DMS153 treated with DMSO at 0.1 percent for 48 hours (cell line): ENCODE results near the gene KDM5C.

ENCODE experiments used
- DNase-seq: peaks from one replicate; lab custom pipeline; 2025; ENCODE audit not compliant: unreplicated experiment; lab: John Stamatoyannopoulos, UW

The KDM5C gene

DNA sequence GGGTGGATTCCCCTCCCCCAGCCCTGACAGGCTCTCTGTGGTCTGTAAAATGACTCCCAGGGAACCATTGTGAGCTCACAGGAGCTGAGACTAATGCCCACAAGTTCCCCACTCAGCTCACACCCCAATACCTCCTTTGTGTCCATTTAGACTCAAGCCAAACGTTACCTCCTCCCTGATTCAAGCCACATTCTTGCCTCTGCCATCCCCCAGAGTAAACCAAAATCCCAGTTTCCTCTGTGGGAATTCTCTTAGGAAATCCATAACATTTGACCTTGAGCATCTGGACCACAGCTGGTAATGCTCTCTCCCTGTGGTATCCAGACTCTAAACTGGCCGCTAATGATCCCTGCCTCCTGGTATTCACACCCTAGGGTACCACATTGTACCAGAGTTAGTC, 26.3 kb upstream of the KDM5C start:
- DNase-seq = no peak

DNA sequence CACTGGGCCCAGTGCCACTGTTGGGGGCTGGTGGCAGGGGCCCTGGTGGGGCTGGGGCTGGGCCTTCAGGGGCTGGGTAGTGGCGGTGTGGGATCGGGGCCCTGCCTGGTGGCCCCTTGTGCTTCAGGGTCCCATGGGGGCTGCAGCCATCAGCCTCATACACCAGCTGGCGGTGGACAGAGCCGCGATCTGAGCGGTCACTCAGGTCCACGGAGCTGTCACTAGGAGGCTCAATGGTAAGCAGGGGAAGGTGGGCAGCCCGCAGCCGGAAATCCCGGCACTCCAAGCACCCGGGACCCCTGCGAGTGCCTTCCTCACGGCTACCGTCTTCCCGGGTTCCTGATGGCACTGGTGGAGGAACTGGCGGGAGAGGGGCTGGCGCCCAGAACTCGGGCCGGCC, 25.5 kb upstream of the KDM5C start:
- DNase-seq = no peak

DNA sequence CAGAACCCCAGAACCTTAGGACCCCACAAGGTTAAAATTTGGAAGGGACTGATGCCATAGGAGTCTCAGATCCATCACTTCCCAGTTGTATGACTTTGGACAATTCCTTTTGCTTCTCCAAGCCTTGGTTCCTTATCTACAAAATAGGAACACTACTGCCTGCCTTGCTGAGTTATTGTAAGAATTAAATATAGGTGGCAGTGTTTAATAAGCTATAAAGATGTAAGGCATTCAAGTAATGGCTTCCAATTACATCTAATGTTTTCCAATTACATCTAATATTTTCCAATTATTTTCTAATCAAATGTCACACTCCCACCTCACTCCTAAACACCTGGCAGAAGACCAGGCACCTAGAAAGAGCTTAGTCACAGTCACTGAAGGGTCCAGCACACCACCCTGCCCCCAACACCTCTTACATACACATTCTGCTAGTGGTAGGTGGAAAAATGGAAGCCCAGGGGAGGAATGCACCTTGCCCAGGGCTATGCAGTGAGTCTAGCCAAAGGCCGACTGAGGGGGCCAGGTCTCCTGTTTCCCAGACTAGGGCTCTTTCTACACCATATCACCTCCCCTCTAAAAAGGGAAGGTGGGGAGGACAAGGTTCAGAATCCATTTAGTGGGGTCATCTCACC, 24.5 kb upstream of the KDM5C start:
- no peak for DNase-seq

DNA sequence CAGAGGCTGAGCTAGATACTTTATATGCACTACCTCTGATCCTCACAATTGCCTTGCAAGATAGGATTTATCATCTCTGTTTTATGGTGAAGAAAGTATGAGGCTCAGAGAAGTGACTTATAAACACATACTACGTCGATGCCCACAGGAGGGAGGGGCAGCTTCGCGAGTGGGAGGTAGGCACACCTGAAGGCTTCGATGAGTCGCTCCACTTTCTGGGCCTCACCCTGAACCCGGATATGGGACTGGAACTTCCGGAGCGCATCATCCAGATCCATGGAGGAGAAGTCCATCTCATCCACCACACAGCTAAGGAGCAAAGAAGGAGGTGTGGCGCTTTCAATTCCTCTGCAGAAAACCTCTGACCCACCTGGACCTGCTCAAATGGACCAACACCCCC, 22.9 kb upstream of the KDM5C start:
- DNase-seq = no peak

DNA sequence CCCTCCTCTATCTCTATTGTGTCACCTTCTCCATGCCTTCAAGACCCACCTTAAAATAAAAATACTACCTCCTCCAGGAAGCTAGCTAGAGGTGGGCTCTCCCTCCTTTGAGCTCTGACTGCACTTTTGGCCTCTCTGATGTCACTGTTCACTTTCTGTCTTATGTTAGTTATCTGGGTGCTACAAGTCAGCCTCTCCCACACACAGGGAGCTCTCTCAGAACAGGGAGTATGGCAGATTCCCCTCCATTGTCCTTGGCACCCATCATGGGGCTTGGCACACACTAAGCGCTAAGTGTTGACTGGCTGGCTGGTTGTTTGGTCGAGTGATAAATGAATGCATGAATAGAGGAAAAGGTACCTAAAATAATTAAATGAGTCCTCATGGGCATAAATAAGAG, 21.2 kb upstream of the KDM5C start:
- no peak for DNase-seq

DNA sequence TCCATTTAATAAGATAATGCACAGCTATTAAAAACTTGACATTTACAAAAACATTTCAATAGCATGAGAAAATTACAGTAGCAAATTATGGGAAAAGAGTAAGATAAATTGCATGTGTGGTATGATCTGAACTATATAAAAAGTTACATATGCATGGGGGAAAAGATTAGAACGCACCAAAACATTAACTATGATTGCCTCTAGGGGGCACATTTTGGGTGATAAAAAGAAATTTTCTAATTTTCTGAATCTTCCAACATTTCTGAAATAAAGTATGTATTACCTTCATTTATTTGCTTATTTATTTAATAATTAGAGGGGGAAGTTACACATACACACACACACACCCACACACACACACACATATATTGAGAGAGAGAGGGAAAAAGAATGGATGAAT, 19.6 kb upstream of the KDM5C start:
- DNase-seq = no peak

DNA sequence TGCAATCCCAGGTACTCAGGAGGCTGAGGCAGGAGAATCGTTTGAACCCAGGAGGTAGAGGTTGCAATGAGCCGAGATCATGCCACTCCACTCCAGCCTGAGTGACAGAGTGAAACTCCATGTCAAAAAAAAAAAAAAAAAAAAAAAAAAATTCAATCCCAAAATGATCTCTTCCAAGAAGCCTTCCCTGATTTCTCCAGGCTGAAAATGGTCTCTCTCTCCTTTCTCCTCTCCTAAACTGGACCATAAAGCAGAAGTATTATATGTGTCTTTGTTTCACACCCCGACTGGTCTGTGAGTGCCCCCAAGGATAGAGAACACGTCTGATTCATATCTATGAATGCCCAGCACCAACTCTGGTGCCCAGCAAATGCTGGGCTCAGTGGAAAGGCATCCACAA, 17.3 kb upstream of the KDM5C start:
- no peak for DNase-seq

DNA sequence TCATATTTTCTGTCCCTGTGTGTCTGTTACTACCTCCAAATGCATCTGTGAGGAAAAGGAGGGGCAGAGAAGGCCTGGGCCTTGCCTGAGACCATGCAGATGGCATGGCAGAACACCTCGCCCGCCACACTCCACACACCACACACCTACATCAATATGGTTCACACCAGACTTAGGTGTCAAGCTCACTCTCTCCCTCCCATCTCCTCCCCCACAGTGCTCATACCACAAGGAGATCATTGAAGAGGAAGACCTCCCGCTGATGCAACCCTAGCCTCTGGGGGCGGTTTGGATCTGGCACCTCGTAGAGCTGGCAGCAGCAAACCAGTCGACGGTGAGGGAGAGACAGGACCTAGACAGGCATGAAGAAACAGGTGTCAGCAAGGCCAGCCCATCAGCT, 16.6 kb upstream of the KDM5C start:
- DNase-seq = no peak

DNA sequence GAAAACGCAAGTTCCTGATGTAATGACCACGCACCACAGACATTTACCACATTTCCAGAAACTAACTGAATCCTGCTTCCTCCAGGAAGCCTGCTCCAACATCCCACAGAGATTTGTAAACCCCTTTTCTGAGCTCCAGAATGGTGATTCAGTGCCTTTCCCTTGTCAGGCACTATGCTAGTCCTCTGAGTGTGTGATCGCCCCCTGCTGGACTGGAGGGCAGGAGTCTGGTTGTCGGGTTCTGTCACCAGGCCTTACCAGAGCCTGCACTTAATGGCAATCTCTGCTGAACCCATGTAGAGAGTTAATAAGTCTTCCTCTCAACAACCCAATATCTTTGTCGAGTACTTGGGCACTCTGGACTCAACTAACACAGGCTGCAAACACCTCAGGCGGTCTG, 14.5 kb upstream of the KDM5C start:
- DNase-seq = no peak

DNA sequence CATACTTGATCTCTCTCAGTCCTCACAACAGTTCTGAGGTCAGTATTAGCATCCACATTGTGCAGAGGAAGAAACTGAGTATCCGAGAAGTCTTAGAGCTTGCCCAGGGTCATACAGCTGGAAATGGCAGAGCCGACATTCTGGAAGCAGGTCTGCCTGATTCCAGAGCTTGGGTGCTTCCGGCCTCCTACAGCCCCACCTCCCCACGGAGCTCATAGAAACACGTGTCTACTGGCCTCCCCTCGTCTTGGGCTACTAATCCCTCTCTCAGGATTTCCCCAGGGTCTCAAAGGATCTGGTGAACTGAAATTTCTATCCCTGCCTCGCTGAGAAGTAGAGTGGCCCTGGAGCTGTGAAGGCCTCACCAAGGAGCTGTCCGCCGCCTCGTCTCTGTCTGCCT, 12.0 kb upstream of the KDM5C start:
- DNase-seq = no peak

DNA sequence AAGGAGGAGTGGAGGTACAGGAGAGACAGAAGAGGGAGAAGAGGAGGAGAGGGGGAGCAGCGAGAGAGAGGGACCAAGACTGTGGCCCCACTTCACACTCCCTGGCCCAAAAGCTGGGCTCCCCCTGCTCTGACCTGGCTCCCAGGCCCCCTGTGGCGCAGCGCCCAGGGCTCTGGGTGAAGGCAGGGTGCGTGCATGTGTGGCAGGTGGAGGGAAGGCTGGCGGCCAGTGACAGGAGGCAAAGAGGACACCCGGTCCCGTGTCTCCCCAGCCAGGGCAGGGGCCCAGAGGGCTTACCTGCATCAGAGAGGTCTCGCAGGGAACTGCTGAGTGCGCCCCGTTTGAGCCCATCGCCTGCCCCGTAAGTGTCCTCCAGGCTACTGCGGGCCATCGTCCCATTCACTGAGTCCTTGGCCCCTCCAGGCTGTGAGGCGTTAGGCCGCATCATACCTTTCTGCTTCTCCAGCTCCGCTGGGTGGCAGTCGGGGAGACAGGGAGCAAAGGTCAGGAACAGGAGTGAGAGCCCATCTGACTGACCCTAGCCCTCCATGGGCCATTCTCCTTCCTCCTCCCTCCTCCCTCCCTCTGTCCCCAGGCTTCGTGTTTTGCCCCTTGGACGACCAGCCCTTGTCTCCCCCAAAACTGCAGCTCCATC, 11.1 kb upstream of the KDM5C start:
- no peak for DNase-seq

DNA sequence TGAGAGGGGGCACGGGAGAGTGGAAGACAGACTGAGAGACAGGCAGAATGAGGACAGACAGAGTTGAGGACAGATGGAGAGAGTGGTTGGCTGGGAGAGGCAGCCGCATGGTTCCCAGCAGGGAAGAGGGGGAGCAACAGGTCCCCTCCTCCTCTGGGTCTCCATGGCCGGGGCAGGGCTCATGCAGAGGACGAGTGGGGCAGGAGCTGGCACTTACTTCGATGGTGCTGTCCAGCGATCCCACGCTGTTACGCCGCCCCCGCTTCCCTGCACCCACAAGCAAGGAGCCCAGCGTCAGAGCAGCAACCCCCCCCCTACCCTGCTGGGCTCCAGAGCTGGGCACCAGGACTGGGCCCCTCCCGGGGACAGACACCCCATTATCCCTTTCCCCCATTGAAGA, 10.6 kb upstream of the KDM5C start:
- no peak for DNase-seq

DNA sequence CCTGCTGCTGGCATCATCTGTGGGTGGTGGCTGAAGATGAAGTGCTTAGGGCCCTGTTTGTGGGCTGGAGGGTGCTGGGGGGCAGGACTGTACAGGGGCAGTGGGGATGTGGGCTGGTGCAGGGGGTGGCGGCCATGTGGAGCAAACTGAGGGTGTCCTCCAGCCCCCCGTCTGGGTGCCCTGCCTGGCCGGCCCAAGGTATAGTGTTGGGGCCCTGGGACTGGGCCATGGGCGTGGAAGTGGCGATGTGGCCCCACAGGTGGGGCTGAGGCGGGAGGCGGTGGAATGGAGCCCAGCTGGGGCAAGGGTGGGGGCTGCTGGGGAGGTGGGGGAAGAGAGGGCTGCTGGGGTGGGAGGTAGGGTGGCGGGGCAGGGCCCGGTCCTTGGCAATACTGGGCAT, 9.5 kb upstream of the KDM5C start:
- DNase-seq = no peak

DNA sequence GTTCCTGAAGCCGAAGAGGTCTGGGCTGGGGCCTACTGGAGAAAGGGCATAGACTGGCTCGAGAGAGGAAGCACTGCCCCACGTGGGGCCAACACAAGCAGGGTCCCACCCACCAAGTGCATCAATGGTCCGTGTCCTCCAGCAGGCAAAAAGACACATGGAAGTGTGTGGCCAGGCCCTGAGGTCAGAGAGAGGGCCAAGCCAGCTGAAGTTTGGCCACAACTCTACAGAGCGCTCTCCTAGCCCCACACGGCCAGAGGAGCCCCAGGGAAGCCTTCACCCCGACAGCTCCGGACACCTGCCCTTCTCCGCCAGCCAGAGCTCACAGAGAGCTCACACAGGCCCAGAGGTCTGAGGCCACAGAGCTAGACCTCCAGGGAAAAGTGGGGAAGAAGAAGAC, 8.5 kb upstream of the KDM5C start:
- no peak for DNase-seq

DNA sequence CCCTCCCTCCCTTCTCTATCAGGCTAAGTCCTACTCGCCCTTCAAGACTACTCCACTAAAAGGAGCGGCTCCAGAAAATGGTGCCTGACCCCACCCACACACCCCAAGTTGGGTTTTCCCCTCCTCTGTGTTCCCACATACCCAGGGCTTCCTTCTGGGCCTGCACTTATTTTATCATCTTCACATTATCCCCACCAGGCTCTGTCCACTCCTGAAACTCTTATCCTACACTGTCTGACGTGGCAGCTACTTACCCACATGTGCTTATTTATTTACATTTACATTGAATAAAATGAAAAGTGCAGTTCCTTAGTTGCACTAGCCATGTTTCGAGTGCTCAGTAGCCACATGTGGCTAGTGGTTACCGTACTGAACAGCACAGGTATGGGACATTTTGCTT, 5.1 kb upstream of the KDM5C start:
- DNase-seq = no peak

DNA sequence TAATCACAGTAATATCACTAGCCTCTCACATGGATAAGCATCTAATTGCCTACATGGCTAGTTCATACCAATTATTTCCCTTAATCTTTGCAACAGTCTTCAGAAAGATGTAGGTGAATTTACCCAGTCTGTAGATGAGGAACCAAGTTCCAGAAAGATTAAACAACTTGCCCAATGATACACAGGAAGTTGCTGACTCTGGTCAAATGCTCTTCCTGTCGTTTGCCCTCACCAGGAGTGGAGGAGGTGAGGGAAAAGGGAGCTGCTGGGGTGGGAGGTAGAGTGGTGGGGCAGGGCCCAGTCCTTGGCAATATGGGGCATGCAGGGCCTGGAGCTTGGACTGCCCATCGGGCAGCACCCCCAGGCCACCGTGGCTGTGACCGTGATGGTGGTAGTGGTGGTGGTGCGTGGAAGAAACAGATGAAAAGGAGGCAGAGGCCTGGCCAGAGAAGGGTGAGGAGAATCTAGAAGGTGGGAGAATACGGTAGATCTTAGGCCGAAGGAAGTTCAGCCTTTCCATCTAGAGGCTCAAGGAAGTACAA, 2.3 kb upstream of the KDM5C start:
- no peak for DNase-seq

DNA sequence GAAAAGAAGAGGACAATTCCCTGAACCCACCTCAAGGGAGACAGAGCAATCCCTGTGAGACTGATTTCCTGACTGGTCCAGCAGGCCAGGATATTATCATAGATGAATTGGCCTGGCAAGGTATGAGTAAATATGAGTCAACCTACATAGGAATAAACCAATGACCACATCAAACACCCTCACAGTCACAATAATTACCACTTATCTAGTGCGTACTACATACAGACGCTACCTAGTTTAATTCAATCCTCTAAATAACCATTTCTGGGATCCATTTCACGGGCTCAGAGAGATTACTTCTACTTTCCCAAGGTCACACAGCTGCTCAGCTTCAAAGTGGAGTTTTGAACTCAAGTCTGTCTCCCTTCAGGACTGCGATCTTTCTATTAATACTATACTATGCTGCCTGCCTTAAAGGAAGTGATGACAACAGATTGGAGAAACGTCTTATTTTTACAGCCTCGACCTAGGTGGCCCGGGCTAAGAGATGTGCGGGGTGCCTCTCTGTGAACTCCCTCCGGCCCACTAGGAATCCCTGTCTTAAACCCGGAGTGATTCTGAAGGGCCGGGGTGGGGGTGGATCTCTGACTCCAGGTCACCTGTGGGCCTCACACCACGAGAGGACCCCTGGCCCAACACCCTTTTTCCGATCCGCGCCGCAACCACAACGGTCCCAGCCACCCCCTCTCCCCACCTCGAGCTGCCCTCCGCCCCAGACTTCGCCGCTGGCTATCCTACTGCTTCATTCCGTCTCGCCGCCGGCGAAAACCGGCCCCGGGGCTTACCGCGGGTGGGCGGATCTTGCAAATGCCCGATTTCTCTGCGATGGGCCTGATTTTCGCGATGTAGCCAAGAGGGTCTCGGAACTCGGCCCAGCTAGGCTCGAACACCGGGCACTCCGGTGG, 800 bp downstream of the KDM5C start:
- no peak for DNase-seq

DNA sequence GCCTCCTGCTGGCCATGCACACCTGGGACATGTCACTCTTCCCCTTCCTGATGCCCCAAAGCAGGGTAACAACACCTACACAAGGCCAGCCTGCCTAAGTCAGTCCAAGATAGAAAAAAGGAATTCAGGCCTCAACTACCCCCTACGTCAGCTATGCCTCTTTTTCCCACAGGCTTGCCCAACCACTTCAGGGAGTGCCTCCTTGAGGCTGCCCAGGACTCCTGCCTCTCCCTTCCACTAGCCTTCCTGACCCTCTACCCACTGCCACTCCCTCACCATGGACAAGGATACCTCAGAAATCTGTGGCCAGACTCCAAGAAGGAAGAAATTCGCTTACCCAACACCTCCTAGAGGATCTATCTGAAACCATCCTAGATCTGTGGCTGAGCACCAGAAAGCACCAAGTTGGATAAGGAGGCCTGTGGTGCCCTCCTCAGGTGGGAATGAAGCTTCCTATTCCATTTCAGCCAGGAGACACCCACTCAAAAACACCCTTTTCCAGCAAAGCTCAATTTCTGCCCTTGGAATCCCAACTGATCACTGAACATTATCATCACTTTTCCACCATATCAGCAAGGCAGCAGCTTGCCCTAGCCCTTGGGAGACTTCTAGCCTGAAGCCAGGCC, 1.8 kb downstream of the KDM5C start:
- DNase-seq = no peak

DNA sequence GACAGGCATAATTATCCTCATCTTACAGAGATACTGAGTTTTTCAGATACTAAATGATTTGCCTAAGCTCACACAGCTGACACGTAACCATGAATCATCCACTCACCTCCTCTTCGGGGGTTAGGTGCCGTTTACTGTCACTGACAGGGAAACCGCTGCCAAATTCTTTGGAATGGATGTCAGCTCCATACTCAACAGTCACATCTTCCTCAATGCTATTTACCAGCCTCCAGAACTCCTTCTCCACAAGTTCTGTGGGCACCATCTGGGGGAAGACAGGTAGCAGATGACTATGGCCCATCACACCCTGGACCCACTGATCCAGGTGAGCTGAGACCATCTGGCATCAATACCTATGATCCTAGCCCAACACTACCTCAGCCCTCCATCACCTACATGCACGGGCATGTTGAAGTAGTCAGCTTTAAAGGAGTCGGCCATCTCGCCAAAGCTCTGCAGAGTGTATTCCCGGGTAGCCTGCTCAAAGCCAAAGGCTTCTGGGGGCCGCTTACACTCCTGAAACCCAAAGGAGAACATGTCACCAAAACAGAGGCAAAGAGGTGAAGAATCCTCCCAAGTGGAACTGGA, 13.5 kb downstream of the KDM5C start:
- no peak for DNase-seq

DNA sequence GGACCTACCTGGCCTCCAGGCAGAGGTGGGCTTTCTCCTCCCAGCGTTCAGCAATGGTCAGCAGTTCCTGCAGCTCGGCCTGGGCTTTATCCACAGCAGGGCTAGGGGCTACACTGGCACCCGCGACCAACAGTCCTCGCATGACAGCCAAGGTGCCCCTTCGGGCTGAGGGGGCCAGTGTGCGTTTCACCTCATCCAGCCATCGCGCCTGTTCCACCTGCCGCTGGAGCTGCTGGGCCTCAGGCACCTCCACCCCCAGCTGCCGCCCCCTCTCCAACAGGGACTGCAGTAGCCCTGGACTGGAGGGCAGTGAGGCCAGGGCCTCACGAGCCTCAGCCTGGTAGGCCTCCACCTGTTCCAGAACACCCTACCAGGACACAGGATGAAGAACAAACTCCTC, 28.3 kb downstream of the KDM5C start:
- no peak for DNase-seq

DNA sequence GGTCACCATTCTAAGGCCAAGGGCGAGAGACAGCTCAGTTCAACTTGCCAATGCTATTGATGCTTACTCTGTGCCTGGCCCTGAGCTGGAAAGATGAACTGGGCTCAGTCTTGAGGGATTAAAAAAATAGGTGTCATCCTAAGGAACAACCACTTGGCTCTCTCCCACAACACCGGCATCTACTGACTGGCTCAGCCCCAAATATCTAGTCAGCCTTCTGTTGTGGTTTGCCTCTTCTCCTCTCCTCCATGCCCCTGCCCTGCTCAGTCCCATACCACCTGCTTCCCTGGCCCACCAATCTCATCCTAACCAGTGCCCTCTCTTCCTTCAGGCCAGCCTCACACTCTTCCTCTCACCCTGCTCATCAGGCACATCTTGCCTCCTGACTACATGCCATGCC, 29.6 kb downstream of the KDM5C start:
- no peak for DNase-seq
